ENCODE measurements around the gene SZT2.
"Not testable (repeated sequence)": the region's sequence is repeated elsewhere in the genome, so short reads cannot be mapped to it uniquely, and the experiment has no call there.

SZT2 gene

GRCh38 chr1:43363283-43363934 is 26.3 kb upstream of the SZT2 start:
- DNase-seq, result no peak

GRCh38 chr1:43363935-43364525 is 25.7 kb upstream of the SZT2 start:
- DNase-seq, result no peak

GRCh38 chr1:43365678-43366077 is 24.0 kb upstream of the SZT2 start:
- DNase-seq, result no peak

DNA sequence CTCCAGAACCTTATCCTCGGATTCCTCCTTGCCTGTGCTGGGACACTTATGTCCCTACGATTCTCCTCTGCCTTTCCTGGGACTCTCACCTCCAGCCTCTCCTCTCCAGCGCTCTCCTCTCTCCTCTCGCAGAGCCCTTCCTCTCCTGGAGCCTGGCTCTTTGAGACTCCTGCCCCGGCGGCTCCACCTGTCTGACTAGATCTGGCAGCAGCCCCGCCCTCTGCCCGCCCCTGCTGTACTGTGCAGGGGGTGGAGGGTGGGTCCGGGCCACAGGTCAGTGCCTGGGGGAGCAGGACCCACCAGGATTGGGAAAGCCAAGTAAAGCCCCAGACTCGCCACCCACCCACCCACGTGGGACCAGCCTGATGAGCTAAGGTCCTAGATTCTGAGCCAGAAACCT is 23.5 kb upstream of the SZT2 start:
- DNase-seq, result no peak

DNA sequence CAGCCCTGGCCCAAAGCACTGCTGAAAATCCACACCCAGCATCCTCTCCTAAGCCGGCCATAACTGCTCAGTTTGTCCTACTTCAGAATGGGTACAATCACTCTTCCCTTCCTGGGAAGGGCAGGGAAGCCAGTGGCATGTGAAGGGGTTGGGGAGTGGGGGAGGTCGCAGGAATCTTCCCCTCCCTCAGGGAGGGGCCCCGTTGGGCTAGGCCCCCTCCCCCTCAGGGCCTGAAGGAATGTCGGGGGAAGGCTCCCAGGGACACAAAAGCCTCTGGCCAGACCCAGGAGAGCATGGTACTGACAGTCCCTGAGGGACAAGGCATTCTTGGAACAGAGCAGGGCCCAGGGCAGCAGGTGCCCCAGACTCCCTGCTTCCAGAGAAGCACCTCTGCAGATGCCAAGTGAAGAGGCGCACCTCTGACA is 23.1 kb upstream of the SZT2 start:
- DNase-seq, result no peak

GRCh38 chr1:43367026-43367903 is 22.4 kb upstream of the SZT2 start:
- DNase-seq, result no peak

- peak; percentile 80 for DNase-seq
Measured at GRCh38 chr1:43367904-43368645, 21.6 kb upstream of the SZT2 start, which contains the start of gene ELOVL1. ELOVL1 (minus strand) TSS chr1:43368011; CDS start chr1:43365609, 2,402 bp downstream.

DNA sequence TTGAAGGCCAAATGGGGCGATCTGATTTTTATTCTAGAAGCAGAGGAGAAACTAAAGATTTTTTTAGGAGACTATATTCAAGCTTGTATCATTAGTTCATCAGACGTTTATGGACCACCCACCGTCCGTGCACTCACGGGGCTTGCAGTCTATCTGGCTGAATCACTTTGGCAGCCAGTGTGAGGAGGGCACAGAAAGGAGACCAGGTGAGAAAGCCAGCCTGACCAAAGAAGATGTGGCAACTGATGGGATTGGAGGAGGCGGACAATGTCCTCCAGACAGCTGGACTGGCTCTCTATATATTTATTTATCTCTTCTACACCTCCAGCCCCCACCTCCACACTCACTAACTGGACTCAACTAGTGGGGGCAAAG is 21.1 kb upstream of the SZT2 start:
- no peak for DNase-seq

- DNase-seq, result not testable (repeated sequence)
Measured at GRCh38 chr1:43369779-43370178, 19.9 kb upstream of the SZT2 start.

- DNase-seq, result no peak
Measured at GRCh38 chr1:43370564-43370963, 19.1 kb upstream of the SZT2 start.

- no peak for DNase-seq
Measured at GRCh38 chr1:43372172-43372571, 17.5 kb upstream of the SZT2 start.

- DNase-seq, result no peak
Measured at GRCh38 chr1:43373066-43373940, 16.4 kb upstream of the SZT2 start.

DNA sequence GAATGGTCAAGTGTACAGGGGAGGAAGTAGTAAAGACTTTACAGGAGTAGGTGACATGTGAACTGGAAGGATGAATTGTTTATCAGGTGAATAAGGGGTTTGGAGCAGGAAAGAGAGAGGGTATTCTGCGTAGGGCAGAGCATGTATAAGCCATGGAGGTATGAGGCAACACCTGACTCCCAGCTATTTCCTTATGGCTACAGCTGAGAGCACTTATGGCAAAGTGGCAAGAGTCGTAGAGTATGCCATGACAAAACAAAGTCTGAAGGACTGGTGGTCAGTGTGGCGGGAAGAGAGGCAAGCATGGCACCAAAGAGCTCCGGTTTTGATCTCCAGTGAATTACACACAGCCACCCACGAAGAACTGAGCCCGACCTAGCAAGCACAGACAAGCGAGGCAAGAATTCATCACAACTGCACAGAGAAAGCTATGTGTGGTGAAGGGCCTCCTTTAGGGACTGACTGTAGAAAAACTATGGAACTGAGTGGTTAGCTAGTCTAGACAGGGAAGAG is 12.9 kb upstream of the SZT2 start:
- no peak for DNase-seq

DNA sequence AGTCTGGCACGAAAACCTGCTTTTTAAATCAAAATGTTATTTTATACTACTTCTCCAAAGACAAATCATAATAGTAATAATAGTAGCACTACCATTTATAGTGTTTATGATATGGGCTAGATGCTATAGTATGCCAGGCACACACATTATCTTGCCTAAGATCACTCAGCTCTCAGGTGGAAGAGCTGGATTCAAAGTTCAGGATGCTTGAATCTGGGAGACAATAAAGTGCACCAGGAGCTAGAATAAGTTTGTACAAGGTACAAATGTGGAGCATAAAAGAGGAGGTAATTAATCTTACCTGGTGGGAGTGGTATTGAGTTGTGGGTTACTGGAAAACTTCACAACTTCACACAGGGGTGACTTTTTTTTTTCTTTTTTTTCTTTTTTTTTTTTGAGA is 11.9 kb upstream of the SZT2 start:
- no peak for DNase-seq

- no peak for DNase-seq
Measured at GRCh38 chr1:43379476-43379875, 10.2 kb upstream of the SZT2 start.

GRCh38 chr1:43381612-43382011 is 8.1 kb upstream of the SZT2 start:
- no peak for DNase-seq

DNA sequence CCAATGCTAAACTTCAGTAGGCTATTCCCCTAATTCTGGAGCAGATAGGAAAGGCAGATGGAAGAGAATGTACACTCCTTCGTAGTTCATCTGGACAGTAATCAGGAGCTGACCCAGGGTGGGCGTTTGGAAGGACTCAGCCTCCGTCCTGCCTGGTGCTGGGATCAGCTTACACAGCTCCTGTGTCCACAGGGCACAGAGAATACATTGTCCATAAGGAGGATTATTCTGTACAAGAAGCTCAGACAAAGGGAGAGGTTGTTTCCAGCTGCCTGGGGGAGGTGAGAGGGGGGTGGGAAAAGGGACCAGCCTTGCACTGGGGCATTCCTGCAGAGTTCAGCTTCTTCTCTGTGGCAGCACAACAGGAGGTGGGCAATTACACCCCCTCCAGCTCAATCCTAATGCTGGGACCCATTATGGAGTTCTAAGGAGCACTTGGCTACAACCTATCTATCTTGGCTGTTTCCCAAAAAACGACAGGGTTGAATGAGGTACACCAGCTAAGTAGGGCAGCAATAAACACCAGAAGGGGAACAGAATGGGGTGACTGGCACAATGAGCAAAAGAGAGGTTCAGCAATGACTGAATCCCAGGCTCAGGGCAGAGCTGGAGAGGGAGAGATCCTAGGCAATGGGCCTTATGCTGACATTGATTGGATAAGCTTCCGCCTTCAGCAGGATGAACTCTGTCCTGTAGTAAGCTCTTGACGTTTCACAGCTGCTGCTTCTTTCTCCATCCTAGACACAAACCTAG is 7.5 kb upstream of the SZT2 start:
- peak; percentile 20 for DNase-seq

DNA sequence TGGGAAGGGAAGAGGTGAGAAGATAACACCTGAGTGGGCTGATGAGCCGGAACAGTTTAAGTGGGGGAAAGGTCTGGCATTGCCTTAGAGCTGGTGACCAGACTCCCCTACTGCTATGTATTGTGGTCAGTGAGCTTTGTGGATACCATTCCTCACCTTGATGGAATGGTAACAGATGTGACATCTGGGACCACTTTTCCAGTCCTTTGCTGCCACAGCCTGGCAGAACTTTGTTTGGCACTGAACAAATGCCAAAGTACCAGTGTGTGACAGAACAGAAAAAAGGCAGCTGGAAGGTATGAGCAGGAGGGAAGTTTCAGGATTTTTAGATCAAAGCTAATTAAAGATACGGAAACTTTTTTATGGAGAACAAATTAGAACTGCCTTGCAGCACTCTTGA is 6.2 kb upstream of the SZT2 start:
- no peak for DNase-seq

- no peak for DNase-seq
Measured at GRCh38 chr1:43386676-43387075, 3.0 kb upstream of the SZT2 start.

DNA sequence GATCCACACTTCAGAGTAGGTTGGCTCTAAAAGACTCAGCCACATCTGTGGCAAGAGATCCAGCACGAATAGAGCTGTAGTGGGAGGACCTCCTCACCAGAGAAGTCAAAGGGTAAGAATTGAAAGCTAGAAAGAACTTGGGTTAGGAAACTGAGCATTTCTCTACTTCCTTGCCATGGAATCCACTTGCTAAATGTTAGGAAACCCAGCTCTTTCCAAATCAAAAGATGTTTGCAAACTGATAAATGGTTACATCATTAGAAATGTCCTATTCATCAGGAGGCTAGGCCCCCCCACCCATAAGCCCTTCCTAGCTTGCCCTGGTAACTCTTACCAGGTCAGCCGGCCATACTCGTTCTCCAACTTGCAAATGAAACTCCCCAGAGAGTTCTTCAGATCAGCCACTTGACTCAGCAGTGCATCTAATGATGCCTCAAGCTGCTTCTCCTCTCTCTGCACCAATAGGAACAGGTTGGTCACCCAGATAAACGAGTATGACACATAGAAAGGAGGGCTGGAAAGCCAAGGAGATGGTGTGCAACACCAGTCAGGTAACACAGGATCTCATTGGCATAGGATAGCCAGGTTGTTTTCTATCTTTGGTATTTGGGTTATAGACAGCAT is 1.6 kb upstream of the SZT2 start:
- DNase-seq, result no peak

GRCh38 chr1:43388613-43389012 is 1.1 kb upstream of the SZT2 start:
- DNase-seq, result no peak

All from NCI-H2227 treated with DMSO at 0.1 percent for 48 hours (cell line).